HG02870 (cell line): ENCODE results near the gene ZNF831.

Experiments used
- ATAC-seq: cut with Tn5 transposase; IDR thresholded peaks from one replicate; pipeline ENCODE4 v1.9.1; 2021; ENCODE audit warnings: mild to moderate bottlenecking, moderate library complexity; ENCODE audit not compliant: unreplicated experiment

Gene ZNF831

DNA sequence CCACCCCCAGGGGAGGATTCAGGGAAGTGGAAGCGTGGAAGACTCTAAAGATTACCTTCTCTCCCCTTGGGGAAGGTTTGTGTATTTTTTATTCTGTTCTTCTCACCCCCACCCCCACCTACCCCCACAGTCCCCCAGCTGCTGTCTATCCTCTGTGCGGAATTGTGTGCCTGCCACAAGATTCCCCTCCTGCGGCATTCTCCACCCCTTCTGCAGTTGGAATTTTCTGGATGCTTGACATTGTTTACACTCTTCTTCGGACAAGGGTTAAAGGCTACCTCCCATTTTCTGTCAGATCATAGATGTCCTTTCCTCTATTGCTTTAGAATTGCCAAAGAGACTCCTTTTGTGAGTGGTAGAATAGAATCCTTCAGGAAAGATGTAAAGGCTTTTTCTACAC lies 76.4 kb downstream of the ZNF831 start:
- no peak for ATAC-seq

DNA sequence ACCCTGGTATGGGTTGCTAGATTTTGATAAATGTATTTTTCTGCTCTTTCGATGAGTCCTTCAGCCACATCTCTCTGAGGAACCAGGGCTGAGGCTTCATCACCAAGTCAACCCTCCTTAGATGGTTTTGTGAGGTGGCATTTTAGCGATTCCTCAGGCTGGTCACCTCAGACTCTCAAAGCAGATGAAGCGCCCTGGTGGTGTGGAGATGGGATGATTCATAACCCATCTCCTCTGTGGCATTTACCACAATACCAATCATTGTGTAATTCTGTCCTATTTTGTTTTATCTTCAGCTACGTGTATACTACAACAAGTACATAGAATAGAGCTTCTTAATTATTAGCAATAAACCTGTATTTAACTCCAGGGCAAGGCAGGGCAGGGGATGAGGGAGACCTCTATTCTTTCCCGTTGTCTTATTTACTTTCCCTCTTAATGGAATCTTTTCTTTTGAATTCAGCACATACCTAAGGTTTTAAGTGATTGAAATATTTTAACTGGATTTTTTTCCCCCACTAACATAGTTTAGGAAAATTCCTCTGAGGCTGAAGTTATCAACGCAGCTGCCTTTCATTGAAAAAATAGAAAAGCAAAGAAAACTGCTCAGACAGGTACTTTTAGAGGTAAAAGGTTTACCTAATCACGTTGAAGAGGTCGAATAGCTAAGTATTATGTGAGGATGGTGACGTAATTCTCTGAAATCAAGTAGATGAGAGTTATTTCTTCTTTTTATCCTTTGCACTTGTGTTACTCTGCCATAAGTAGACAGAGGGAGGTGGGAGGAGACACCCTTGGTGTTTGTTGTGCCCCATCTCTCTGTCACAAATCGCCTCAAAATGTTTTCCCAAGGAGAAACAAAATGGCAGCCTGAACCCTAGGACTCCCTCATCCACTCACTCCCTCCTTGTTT lies 79.3 kb downstream of the ZNF831 start:
- no peak for ATAC-seq

DNA sequence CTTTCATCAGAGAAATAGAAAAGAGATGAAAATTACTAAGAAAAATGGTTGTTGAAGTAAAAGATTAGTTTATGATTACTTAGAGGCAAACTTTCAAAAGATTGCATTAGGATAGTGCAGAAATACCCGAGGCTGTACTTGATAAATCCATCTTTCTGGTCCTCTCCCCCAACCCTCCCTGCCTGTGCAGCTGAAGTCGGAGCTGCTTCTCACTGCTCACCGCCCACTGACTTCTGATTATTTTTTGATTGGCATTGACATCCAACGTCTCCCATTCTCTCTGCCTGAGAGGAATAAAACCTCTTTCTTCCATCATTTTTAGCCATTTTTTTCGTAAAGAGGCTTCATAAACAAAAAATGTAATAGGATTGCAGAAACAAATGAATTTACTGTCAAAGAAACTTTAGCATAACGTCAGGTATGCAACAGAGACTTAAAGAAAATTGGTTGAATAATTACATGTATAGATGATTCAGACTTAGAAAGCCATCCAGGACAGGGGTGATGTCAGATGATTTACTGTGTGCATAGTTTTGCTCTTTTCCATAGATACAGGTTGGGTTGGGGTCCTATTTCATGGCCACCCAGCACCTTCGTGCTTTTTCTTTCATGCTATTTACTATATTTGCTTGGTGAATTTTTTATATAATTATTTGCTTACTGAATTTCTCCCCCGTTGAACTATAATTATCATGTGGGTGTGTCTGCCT lies 83.2 kb downstream of the ZNF831 start:
- ATAC-seq = no peak

DNA sequence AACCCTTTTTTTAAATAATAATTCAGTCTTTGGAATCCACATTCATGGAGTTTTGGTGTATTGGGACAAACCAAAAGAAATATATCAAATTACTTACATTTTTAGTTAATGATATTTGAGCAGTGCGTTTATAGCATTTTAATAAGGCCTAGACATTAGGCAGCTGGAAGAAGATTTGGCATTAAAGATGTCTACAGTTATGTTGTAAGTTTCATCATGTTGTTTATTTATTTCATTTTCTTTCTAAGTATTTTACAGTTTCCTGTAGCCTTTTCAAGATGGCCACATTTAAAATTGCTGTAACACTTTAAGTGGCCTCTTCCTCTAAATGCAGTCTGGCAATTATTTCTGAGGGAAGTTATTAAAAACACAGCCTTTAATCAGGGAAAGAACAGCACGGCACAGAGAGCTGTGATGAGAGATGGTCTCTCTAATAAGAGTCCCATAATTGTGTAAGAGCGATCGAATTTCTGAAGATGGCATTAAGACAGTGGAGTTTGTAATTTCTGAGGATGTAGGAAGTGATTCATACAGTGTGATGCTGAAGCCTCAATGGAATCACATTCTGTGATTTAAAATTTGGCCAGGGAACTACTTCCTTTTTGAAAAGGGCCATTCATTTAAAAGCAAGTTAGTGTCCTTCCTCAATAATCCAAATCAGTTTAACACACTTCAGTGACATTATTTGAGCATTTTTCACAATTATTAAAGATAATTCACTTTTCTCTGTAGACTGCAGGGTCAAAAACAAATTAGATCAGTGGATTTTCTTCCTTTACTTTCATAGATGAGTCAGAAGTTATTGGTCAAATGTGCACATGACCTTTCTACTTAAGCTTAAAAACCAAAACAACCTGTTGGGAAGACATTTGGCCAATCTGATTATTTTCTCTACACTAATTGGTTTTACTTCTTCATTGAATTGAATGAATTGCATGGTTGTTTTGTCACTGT lies 84.4 kb downstream of the ZNF831 start:
- no peak for ATAC-seq

DNA sequence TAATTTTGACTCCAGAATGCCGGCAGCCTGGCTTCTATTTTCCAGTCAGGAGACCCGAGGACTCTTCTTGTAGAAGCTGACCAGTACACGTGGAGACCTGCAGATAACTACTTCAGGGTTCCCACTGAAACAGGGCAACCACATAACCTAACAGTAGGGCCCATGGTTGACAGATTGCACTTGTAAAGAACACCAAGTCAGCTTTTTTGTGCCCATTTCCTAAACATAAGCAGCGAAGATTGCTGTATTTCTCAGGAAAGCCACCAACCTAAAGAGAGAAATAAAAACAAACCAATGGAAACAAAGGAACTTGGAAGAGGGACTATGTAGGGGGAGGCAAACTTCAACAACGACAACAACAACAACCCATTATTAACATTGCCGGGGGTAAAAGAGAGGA lies 86.7 kb downstream of the ZNF831 start:
- ATAC-seq = no peak

DNA sequence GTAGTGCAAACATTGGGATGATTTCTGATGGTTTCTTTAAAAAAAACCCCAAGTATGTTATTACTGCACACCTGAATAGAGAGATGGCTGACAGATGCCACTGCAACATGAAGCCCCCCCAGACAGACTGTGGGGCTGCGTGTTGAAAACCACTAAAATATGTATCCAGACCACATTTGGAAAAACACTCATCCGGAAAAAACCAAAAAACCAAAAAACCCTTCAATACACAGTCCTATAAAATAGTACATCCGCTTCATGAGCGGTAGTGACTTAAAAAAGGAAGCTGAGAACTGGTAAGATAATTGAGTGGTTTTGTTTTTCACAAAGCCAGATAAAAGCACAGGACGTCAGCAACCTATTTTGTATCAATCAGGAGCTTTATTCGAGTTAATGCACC lies 89.7 kb downstream of the ZNF831 start:
- no peak for ATAC-seq

DNA sequence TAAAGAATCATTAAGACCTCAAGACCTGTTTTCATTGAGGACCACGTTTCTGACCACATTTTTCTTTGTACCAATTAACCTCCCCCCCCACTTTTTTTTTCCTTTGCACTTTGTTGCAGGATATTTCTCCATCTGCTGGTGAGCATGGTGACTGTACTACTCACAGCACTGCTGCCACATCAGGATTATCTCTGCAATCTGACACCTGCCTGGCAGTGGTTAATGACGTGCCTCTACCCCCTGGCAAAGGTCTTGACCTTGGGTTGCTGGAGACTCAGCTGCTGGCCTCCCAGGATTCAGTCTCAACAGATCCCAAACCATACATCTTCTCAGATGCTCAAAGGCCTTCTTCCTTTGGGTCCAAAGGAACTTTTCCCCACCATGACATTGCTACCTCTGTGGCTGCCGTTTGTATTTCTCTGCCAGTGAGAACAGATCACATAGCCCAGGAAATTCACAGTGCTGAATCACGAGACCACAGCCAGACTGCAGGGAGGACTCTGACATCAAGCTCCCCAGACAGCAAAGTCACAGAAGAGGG lies 90.2 kb downstream of the ZNF831 start:
- ATAC-seq = no peak

DNA sequence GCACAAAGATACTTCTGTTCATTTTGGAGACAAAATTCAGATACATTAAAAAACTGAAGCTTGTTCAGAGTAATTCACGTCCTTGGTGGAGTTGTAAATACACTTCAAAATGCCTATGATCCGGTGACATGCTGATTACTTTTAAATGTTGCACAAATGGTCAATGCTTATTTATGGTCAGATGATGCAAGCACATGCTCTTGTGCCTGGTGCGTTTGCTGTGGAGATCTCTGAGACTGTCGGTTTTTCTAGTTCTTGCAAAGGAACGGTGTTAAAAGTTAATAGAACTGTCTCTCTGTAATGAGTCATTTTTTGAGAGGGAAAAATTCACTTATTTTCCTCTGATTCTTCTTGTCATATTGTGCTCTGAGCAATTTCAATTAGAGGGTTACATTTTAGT lies 91.6 kb downstream of the ZNF831 start:
- no peak for ATAC-seq

DNA sequence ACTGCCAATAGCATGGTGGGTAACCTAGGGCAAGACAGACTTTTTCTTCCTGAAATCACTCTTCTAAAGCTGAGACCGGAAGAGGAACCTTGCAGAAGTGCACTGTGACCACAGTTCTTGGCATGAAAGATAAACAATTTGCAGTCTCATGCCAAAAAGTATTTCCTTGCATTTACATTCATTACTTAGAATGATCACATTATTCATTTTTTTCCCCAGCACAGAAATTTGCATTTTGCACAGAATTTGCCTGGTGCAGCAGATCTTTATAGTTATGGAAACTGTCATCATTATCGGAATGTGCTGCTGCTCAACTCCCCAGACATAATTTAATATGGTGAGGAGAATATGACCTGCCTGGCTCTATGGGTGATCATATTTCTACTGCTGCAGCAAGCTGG lies 94.6 kb downstream of the ZNF831 start:
- no peak for ATAC-seq

DNA sequence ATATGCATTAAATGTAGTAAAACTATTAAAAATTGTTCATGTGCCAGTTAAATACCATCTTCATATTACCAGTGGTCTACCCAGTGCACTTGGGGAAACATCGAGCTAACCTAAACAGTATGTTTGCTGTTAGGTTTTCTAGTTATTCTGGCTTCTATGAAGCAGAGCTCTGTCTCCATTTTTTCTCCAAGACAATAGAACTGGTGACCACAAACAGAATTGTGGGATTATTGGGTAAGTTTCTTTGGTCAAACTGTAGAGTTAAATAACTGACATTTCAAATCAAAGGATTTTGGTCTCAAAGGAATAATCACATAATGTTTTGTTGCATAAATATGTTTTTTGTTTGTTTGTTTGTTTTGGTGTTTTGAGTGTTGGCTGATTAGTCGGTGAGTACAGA lies 96.3 kb downstream of the ZNF831 start:
- no peak for ATAC-seq

DNA sequence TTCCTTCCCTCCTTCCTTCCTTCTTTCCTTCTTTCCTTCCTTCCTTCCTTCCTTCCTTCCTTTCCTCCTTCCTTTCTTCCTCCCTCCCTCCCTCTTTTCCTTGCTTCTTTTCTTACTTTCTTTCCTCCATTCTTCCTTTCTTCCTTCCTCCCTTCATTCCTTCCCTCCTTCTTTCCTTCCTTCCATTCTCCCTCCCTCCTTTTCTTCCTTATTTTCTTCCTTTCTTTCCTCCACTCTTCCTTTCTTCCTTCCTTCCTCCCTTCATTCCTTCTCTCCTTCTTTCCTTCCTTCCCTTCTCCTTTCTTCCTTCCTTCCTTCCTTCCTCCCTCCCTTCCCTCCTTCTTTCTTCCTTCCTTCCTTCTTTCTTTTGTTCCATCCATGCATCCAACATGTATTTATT lies 101.7 kb downstream of the ZNF831 start:
- no peak for ATAC-seq

DNA sequence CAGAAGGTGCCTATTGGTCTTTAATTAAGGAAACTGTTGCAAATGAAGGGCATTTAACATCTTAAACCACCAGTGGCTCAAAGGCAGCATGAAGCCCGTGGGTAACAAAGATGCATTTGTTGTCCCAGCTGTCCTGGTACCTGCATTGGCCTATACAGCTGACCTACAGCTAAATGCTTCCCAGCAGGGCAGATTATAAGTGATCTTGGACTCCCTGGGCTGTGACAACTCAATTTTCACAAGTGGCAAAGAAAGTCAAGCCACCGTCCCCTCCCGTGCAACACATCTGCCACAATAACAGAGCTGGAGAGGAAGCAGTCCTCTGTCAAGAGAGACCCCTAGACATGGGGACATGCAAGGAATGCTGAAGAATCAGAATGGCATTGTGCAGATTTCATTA lies 105.2 kb downstream of the ZNF831 start:
- no peak for ATAC-seq

DNA sequence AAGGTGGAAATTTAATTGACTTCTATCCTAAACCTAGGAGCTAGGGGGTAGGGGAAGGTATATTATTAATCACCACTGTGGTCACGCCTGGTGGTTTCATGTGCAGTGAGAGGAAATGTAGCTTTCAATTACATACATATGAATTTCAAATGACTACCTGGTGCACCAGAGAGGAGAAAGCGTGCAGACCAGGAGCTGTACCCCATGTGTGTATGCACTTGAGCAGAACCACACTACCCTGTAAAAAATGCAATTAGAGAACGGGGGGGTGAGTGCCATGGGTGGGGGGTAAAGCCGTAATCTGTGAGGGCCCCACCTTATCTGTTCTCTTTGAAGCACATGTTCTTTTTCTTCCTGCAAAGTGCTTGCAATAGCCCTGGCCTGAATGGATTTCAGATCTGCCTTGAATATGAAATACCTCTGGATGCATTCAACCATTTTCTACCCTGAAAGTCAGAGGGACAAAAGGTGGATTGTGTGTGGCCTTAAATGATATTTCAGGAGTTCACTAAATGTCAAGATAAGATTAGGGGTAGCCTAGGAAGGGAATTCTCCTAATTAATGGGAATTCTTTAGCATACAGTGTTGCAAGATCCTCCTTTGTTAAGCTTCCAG lies 105.9 kb downstream of the ZNF831 start:
- ATAC-seq = no peak

DNA sequence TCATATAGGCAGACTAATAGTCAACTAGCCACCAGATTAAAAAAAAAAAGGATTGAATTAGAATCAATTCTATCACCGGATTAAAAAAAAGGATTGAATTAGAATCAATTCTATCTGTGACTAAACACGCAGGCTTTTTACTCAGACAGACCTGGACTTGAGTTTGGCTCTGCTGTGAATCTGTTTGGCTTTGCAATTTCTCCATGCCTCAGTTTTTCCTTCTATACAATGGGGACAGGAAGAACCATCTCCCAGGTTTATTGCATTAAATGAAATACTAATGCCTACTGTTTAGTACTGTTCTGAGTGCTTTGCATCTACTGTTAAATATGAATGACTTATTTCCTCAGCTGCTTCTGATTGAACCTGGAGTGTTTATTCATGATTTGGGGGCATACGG lies 106.8 kb downstream of the ZNF831 start:
- ATAC-seq = no peak

DNA sequence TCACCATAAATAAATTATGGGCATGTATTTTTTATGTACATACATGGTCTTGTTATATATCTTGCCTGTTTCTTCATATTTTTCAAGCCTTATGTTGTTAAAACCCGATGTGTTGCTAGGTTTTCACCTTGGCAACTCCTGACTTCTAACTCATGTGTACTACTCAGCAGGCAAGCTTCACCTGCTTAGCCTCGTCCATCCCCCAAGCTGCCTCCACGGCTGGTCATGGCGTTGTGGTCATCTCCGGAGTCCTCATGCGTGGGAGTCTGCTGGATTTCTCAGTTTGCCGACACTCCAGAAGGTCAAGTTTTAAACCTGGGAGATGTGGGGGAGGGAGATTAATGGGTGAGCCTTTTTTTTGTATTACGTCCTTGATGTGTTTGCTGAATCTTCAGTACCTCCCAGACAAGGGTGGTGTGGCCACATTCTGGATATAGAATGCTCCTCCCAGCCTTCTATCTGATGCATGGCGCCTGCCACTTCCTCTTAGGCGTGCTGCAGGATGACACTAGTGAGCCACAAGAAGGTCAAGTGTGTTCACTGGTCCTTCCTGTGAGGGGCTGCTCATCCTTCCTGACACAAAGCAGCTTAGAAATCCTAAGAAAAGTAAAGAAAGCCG lies 110.2 kb downstream of the ZNF831 start:
- no peak for ATAC-seq

DNA sequence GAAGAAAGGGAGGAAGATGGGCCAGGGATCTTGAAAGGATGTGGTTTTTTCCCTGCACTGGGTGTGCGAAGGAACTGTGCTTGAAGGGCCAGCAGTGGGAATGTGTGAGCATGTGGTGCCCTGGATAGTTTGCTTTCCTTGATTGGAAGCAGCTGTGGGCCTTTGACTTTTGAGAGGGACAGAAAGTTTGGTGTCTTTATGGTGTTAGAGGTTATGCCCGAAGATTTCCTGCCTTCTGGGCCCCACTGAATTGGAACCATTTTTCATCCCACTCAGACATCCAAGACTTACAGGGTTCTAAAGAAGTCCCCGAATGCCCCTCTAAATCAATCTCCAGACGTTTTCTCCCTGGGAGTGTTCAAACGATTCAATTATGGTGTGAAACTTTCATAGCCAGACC lies 113.3 kb downstream of the ZNF831 start:
- ATAC-seq = no peak

DNA sequence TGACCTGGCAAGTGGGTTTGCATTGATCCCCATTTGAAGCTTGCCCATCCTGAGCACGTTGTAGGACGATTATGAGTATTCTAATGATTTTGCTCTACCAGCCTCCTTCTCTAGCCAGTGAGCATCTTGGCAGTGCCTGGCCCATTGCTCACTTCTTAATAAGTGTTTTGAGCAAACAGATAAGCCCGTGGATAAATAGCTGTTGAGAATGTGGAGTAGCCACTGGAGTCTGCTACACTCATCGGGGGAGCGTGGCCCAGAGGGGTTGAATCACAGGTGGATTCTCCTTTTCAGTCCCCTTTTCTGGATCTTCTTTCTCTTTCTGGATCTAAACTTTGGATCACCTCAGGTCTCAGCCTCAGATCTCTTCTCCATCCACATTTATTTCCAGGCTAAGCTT lies 120.8 kb downstream of the ZNF831 start:
- ATAC-seq = no peak

DNA sequence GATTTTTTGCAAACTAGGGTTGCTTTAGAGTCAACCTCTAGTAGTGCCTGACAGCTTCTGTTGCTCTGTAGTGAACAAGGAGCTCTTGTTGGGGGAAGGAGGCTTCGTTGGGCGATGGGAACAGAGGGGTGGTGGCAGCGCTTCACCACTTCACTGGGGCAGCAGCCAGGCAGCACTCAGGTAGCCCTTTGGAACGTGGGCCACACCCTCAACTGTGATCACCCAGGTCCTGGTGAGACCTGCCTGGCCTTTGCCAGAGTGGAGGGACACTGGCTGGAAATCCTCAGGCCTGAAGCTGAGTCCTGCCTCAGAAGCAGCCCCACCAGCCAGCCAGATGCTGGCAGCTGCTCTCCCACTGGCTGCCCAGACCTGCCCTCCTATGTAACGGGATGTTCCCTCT lies 126.4 kb downstream of the ZNF831 start:
- ATAC-seq = no peak

DNA sequence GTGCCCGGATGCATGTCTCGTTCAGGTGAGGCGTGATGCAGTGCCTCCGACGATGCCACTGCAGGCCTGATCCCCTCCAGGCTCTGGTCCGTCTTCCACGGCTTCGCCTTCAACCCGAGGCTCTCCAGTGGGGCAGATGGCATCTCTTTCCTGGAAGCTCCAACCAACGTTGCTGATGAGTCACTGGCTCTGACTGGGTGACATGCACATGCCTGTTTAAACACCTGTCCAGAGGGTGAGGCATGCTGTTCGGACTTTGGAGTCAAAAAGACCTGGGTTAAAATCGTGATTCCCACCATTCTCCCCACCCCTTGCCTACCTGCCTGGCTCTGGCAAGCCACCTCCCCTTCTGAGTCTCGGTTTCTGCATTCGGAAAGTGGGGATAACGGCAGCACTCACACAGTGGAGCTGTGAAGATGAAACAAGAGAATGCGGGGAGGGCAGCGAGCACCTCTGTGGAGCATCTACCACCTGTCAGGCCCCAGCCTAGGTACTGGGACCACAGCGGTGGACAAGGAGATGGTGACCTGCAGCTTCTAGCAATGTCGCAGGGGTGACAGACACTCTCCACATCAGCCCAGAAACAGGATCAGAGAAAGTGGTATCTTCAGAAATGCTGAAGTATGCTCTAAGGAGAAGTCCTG lies 128.2 kb downstream of the ZNF831 start:
- ATAC-seq = no peak

DNA sequence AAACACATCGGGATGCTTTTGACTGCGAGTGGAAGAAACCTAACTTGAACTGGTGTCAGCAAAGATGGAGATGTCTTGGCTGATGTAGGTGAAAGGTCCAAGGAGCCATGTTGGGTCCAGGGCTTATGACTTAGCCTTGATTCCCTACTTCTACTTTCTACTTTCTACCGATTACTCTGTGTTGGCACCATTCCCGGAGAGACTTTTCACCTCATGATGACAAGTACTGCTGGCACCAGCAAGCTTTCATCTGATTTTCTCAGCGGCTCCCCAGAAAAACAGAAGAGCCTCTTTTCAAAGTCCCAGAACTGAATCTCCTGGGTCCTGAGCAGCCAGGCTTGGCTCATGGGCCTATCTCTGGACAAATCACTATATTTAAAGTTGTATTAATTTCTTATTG lies 131.9 kb downstream of the ZNF831 start:
- no peak for ATAC-seq
